ENCODE measurements around the gene NTM.

NTM gene

GRCh38 chr11:131938351-131938751 lies 567.9 kb downstream of the NTM start:
- no peak for DNase-seq (ENCODE audit: low read depth in 1 of 2, low spot score in 1 of 2)

DNA sequence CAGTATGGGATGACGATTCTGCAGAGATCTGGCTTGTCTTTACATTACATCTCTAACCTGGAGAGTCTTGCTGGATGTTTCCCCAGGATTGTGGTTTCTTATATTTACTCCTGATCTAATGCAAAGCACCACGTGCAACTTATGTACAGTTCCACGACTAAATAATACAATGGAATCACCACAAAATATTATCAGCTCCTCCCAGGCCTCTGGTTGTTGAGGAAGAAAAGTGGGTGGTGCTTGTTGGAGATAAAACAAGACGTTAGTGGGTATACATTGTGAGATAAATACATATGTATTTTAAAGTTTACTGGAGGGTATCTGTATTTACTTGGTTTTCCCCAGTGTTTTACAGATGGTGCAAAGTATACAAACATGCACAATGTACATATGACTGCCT lies 569.7 kb downstream of the NTM start:
- no peak for DNase-seq (ENCODE audit: low read depth in 1 of 2, low spot score in 1 of 2)

- DNase-seq (ENCODE audit: low read depth in 1 of 2, low spot score in 1 of 2), result no peak
These were observed 572.5 kb downstream of the NTM start for GRCh38 chr11:131942878-131943277.

- DNase-seq (ENCODE audit: low read depth in 1 of 2, low spot score in 1 of 2), result no peak
These were observed 572.9 kb downstream of the NTM start for GRCh38 chr11:131943295-131943694.

- no peak for DNase-seq (ENCODE audit: low read depth in 1 of 2, low spot score in 1 of 2)
These were observed 574.3 kb downstream of the NTM start for GRCh38 chr11:131944736-131945135.

GRCh38 chr11:131945706-131946105 lies 575.3 kb downstream of the NTM start:
- no peak for DNase-seq (ENCODE audit: low read depth in 1 of 2, low spot score in 1 of 2)

DNA sequence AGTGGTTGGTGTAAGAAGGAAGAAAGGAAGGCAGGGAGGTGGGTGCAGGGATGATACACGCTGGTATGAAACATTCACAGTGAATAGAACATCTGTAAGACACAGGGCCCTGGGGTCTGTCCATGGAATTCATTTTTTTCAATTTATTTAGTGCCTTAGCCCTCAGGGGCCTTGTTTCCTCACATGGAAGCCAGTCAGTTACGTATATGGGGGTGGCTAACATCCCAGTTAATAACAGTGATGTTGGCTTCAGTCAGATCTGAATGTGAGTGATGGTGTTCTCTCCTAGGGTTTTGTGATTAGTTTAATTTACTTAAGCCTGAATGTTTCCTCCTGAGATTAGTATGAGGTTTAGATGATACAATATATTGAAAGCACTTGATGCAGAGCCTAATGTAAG lies 577.1 kb downstream of the NTM start:
- no peak for DNase-seq (ENCODE audit: low read depth in 1 of 2, low spot score in 1 of 2)

DNA sequence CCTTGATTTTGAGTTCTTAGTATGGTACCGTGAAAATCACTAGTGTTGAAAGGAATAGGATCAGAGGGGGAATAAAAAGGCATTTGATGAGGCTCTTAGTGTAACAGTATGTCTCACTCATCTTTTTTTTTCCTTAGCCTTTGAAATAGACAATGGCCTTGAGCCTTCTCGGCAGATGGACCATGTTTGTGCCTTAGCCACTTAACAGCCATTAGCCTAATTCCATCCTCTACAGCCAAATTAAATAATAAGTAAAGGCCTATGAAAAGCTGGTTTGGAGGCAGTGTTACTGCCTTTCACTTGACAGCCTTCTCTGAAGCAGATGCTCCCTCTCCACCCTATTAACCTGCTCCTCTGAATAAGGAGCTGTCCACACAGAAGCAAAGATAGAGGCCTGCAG lies 580.7 kb downstream of the NTM start:
- DNase-seq (ENCODE audit: low read depth in 1 of 2, low spot score in 1 of 2), result no peak

DNA sequence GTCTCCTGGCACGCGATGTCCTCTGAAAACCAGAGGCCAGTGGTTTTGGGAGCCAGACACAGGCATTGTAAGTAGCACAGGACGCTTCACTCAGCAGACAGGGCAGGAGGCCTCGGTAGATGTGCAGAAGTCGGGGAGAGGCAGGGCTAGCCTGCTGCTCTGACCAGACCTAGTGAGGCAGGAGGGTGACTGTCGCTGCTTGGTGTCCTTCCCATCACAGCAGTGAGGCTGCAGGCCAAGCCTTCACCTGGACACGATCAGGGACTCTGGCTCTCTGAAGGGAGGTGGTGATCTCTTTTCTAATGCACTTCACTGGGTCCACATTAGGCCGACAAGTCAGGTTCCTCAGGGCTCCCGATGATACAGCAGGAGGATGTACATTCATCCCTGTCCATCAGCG lies 583.7 kb downstream of the NTM start:
- no peak for DNase-seq (ENCODE audit: low read depth in 1 of 2, low spot score in 1 of 2)

GRCh38 chr11:131955904-131956303 lies 585.5 kb downstream of the NTM start:
- no peak for DNase-seq (ENCODE audit: low read depth in 1 of 2, low spot score in 1 of 2)

DNA sequence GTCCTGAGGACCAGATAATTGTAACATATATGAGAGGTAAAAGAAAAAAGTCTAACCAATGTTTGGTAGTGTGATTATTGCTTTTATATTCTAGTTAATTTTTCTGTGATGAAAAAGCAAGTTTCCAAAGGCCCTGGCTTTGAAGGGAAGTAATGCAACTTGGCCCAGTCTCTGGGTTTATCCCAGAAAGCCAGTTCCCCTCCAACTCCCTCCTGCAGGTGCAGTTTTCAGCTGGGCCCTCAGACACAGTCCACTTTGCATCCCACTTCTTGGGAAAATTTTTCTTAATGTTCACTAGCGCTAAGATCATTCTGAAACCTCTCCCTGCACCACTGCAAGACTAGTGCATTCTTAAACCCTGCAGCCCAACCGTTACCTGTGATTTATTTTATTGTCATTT lies 586.8 kb downstream of the NTM start:
- no peak for DNase-seq (ENCODE audit: low read depth in 1 of 2, low spot score in 1 of 2)

DNA sequence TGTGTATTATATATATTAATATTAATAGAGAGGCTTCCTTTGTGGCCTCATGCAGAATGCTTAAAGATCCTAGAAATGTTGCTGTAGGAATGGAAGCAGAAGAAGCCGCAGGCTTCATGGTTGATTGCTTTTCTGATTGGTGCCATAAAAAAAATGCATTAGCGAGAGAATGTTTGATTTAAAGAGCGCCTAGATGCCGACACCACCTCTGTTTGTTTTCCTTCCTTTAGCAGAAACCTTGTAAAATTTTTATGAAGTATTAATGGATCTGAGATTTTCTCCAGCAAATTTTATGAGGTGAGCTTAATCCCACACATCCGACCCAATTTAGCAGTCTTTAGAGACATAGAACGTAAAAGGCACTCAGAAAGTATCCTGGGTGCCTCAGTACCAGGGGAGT lies 587.5 kb downstream of the NTM start:
- DNase-seq (ENCODE audit: low read depth in 1 of 2, low spot score in 1 of 2), result no peak

DNA sequence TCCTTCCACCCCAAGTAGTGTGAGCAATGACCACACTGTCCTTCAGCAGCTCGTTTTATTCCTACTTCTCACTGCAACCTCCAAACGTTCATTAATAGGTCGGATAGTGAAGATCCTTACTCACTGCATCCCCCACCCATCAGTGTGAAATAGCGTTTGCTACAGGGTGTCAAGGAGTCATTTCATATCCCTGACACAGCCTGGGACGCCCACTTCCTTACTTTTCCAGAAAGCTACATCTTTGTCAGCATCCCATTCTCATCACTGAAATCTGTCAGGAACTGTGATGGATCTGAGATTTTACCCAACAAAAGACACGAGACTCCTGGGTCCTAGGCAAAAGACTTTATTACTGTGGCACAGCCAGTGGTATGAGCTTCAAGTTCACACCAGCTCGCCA lies 592.4 kb downstream of the NTM start:
- DNase-seq (ENCODE audit: low read depth in 1 of 2, low spot score in 1 of 2), result no peak

DNA sequence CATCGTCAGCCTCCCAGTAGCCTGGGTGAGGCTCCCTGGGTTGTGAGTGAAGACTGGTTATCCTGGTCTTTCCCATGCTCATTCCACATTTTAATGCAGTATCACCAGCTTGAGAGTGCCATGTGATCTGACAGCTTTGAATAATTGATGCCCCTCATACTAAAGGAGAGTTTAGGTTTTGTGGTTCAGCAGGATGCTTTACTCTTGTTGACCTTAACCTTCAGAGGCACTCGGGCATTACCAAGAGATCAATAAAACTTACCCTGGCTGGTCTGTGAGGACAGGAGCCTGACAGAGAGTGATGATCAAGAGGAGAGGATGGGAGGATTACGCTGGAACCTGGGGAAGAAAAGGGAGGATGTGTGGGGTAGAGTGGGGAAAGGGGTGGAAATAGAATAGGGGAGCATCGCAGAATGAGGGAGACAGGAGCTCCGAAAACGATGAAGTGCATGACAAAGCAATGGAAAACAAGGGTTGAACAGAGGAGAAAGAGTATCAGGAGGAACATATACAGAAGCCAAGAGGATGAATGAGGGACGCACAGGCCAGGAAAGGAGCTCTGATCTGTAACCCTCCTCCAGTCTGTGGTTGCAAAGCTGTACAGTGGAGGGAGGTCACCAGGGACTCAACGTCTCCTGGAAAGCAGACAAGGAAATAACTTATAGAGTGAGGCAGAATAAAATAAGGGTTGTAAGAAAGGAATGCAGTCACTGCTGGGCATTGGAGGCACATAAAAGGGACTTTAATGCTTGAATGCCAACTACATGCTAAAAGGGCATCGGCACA lies 594.5 kb downstream of the NTM start:
- DNase-seq (ENCODE audit: low read depth in 1 of 2, low spot score in 1 of 2), result no peak

DNA sequence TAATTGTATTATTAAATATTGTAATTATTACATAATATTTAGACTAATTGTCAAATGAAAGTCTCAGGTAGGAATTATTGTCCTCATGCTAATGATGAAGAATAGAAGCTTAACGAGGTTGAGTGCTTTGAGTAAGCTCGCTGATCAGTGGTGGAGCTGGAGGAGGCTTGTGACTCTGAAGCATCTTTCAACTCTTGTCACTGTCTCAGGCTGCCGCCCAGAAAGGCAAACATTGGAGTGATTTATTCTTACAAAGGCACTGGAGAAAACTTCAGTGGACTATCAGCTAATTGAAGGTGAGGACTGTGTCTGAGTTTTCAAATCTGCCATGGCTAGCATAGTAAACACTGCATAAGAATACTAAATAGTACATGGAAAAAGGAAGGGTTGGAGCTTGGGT lies 595.1 kb downstream of the NTM start:
- no peak for DNase-seq (ENCODE audit: low read depth in 1 of 2, low spot score in 1 of 2)

- DNase-seq (ENCODE audit: low read depth in 1 of 2, low spot score in 1 of 2), result no peak
These were observed 596.3 kb downstream of the NTM start for GRCh38 chr11:131966667-131967066.

GRCh38 chr11:131969261-131969660 lies 598.8 kb downstream of the NTM start:
- no peak for DNase-seq (ENCODE audit: low read depth in 1 of 2, low spot score in 1 of 2)

GRCh38 chr11:131973061-131973460 lies 602.6 kb downstream of the NTM start:
- no peak for DNase-seq (ENCODE audit: low read depth in 1 of 2, low spot score in 1 of 2)

GRCh38 chr11:131975619-131976018 lies 605.2 kb downstream of the NTM start:
- no peak for DNase-seq (ENCODE audit: low read depth in 1 of 2, low spot score in 1 of 2)

GRCh38 chr11:131976021-131976420 lies 605.6 kb downstream of the NTM start:
- DNase-seq (ENCODE audit: low read depth in 1 of 2, low spot score in 1 of 2), result no peak

- no peak for DNase-seq (ENCODE audit: low read depth in 1 of 2, low spot score in 1 of 2)
These were observed 606.8 kb downstream of the NTM start for GRCh38 chr11:131977231-131977630.

- DNase-seq (ENCODE audit: low read depth in 1 of 2, low spot score in 1 of 2), result no peak
These were observed 607.4 kb downstream of the NTM start for GRCh38 chr11:131977854-131978253.

DNA sequence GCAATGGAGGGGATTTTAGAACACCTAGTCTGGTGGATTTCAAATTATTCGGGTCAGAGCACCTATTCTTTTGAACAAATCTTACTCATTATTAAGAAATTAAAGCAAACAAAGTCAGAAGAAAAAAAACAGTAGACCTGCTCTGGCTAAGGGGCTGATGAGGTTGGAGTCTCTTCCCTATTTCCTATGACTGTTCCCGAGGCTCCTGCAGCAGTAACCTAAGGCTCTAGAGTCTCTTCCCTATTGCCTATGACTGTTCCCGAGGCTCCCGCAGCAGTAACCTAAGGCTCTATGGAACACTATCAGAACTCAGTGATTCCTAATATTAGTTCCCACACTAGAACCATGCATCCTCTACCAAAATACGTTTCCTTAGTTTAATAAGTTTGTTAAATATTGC lies 607.9 kb downstream of the NTM start:
- DNase-seq (ENCODE audit: low read depth in 1 of 2, low spot score in 1 of 2), result no peak
